ENCODE results near the gene RCVRN.

RCVRN gene

GRCh38 chr17:9905078-9905415 lies at the start of gene RCVRN:
RCVRN (minus strand) TSS chr17:9905271; CDS start chr17:9905180, 91 bp downstream.
- Mint-ChIP-seq H3K36me3 (ENCODE audit: low read depth) (no peaks in the 10 kb centered on the region), H3K27ac (no peak within 1 kb of the TSS)

GRCh38 chr17:9953492-9953891 lies 48.4 kb upstream of the RCVRN start:
- Mint-ChIP-seq H3K4me1 (ENCODE audit: low read depth) (no peaks in the 10 kb centered on the region), H3K27ac (no peak overlapping the region), H3K27me3 (no peaks in the 10 kb centered on the region), H3K36me3 (ENCODE audit: low read depth) (no peaks in the 10 kb centered on the region), H3K4me3 (no peak overlapping the region), H3K9me3 (no peaks in the 10 kb centered on the region)

More at GRCh38 chr17:9905078-9905415, at the start of gene RCVRN:
- Mint-ChIP-seq H3K9me3 (no peaks in the 10 kb centered on the region), H3K27me3 (peaks cover 5% of the 10 kb centered on the region), H3K4me1 (ENCODE audit: low read depth) (no peaks in the 10 kb centered on the region), H3K4me3 (no peak within 1 kb of the TSS)

GRCh38 chr17:9951803-9952202 lies 46.7 kb upstream of the RCVRN start:
- Mint-ChIP-seq H3K27ac (no peak overlapping the region), H3K4me1 (ENCODE audit: low read depth) (no peaks in the 10 kb centered on the region), H3K36me3 (ENCODE audit: low read depth) (no peaks in the 10 kb centered on the region), H3K4me3 (no peak overlapping the region), H3K27me3 (no peaks in the 10 kb centered on the region), H3K9me3 (no peaks in the 10 kb centered on the region)

GRCh38 chr17:9948928-9949327 lies 43.9 kb upstream of the RCVRN start:
- no peak overlapping the region for H3K27ac Mint-ChIP-seq

GRCh38 chr17:9944704-9945103 lies 39.6 kb upstream of the RCVRN start:
- no peaks in the 10 kb centered on the region for H3K36me3 Mint-ChIP-seq (ENCODE audit: low read depth)
- no peak overlapping the region for H3K27ac Mint-ChIP-seq
- H3K9me3 Mint-ChIP-seq, result no peaks in the 10 kb centered on the region
- H3K4me3 Mint-ChIP-seq, result no peak overlapping the region
- no peaks in the 10 kb centered on the region for H3K27me3 Mint-ChIP-seq
- no peaks in the 10 kb centered on the region for H3K4me1 Mint-ChIP-seq (ENCODE audit: low read depth)

More at GRCh38 chr17:9948928-9949327, 43.9 kb upstream of the RCVRN start:
- no peaks in the 10 kb centered on the region for H3K27me3 Mint-ChIP-seq
- H3K9me3 Mint-ChIP-seq, result no peaks in the 10 kb centered on the region
- H3K4me1 Mint-ChIP-seq (ENCODE audit: low read depth), result no peaks in the 10 kb centered on the region
- H3K36me3 Mint-ChIP-seq (ENCODE audit: low read depth), result no peaks in the 10 kb centered on the region
- H3K4me3 Mint-ChIP-seq, result no peak overlapping the region

GRCh38 chr17:9943343-9943742 lies 38.3 kb upstream of the RCVRN start:
- Mint-ChIP-seq H3K4me3 (no peak overlapping the region), H3K9me3 (no peaks in the 10 kb centered on the region), H3K27ac (no peak overlapping the region), H3K36me3 (ENCODE audit: low read depth) (no peaks in the 10 kb centered on the region), H3K27me3 (no peaks in the 10 kb centered on the region), H3K4me1 (ENCODE audit: low read depth) (no peaks in the 10 kb centered on the region)

- H3K36me3 Mint-ChIP-seq (ENCODE audit: low read depth), result no peaks in the 10 kb centered on the region
- H3K9me3 Mint-ChIP-seq, result no peaks in the 10 kb centered on the region
- no peaks in the 10 kb centered on the region for H3K27me3 Mint-ChIP-seq
- H3K4me3 Mint-ChIP-seq, result no peak overlapping the region
- no peaks in the 10 kb centered on the region for H3K4me1 Mint-ChIP-seq (ENCODE audit: low read depth)
- no peak overlapping the region for H3K27ac Mint-ChIP-seq
These were observed 37.8 kb upstream of the RCVRN start for GRCh38 chr17:9942885-9943284.

GRCh38 chr17:9941305-9941704 lies 36.2 kb upstream of the RCVRN start:
- H3K4me1 Mint-ChIP-seq (ENCODE audit: low read depth), result no peaks in the 10 kb centered on the region
- no peak overlapping the region for H3K4me3 Mint-ChIP-seq
- H3K27ac Mint-ChIP-seq, result no peak overlapping the region
- no peaks in the 10 kb centered on the region for H3K9me3 Mint-ChIP-seq
- no peaks in the 10 kb centered on the region for H3K27me3 Mint-ChIP-seq
- no peaks in the 10 kb centered on the region for H3K36me3 Mint-ChIP-seq (ENCODE audit: low read depth)

GRCh38 chr17:9940841-9941240 lies 35.8 kb upstream of the RCVRN start:
- Mint-ChIP-seq H3K27me3 (no peaks in the 10 kb centered on the region), H3K36me3 (ENCODE audit: low read depth) (no peaks in the 10 kb centered on the region), H3K4me1 (ENCODE audit: low read depth) (no peaks in the 10 kb centered on the region), H3K27ac (no peak overlapping the region), H3K9me3 (no peaks in the 10 kb centered on the region), H3K4me3 (no peak overlapping the region)

- Mint-ChIP-seq H3K27ac (no peak overlapping the region), H3K36me3 (ENCODE audit: low read depth) (no peaks in the 10 kb centered on the region), H3K27me3 (no peaks in the 10 kb centered on the region)
These were observed 33.7 kb upstream of the RCVRN start for GRCh38 chr17:9938764-9939163.

GRCh38 chr17:9937901-9938300 lies 32.8 kb upstream of the RCVRN start:
- Mint-ChIP-seq H3K36me3 (ENCODE audit: low read depth) (no peaks in the 10 kb centered on the region), H3K27ac (no peak overlapping the region), H3K9me3 (no peaks in the 10 kb centered on the region), H3K4me1 (ENCODE audit: low read depth) (no peaks in the 10 kb centered on the region), H3K4me3 (no peak overlapping the region), H3K27me3 (no peaks in the 10 kb centered on the region)

More at GRCh38 chr17:9938764-9939163, 33.7 kb upstream of the RCVRN start:
- Mint-ChIP-seq H3K4me3 (no peak overlapping the region), H3K4me1 (ENCODE audit: low read depth) (no peaks in the 10 kb centered on the region), H3K9me3 (no peaks in the 10 kb centered on the region)

- H3K4me3 Mint-ChIP-seq, result no peak overlapping the region
- no peaks in the 10 kb centered on the region for H3K27me3 Mint-ChIP-seq
- H3K36me3 Mint-ChIP-seq (ENCODE audit: low read depth), result no peaks in the 10 kb centered on the region
- H3K27ac Mint-ChIP-seq, result no peak overlapping the region
- H3K4me1 Mint-ChIP-seq (ENCODE audit: low read depth), result no peaks in the 10 kb centered on the region
- H3K9me3 Mint-ChIP-seq, result no peaks in the 10 kb centered on the region
These were observed 32.2 kb upstream of the RCVRN start for GRCh38 chr17:9937241-9937761.

GRCh38 chr17:9936095-9936494 lies 31.0 kb upstream of the RCVRN start:
- Mint-ChIP-seq H3K9me3 (no peaks in the 10 kb centered on the region), H3K36me3 (ENCODE audit: low read depth) (no peaks in the 10 kb centered on the region), H3K4me1 (ENCODE audit: low read depth) (no peaks in the 10 kb centered on the region), H3K4me3 (no peak overlapping the region), H3K27ac (no peak overlapping the region), H3K27me3 (no peaks in the 10 kb centered on the region)

GRCh38 chr17:9935408-9935807 lies 30.3 kb upstream of the RCVRN start:
- H3K27me3 Mint-ChIP-seq, result no peaks in the 10 kb centered on the region
- H3K36me3 Mint-ChIP-seq (ENCODE audit: low read depth), result no peaks in the 10 kb centered on the region
- no peak overlapping the region for H3K4me3 Mint-ChIP-seq
- no peaks in the 10 kb centered on the region for H3K9me3 Mint-ChIP-seq
- H3K27ac Mint-ChIP-seq, result no peak overlapping the region
- no peaks in the 10 kb centered on the region for H3K4me1 Mint-ChIP-seq (ENCODE audit: low read depth)

- H3K27me3 Mint-ChIP-seq, result no peaks in the 10 kb centered on the region
- no peaks in the 10 kb centered on the region for H3K4me1 Mint-ChIP-seq (ENCODE audit: low read depth)
These were observed 29.3 kb upstream of the RCVRN start for GRCh38 chr17:9934331-9934730.

GRCh38 chr17:9932491-9932890 lies 27.4 kb upstream of the RCVRN start:
- Mint-ChIP-seq H3K27me3 (no peaks in the 10 kb centered on the region), H3K27ac (no peak overlapping the region), H3K4me1 (ENCODE audit: low read depth) (no peaks in the 10 kb centered on the region), H3K9me3 (no peaks in the 10 kb centered on the region), H3K36me3 (ENCODE audit: low read depth) (no peaks in the 10 kb centered on the region), H3K4me3 (no peak overlapping the region)

More at GRCh38 chr17:9934331-9934730, 29.3 kb upstream of the RCVRN start:
- Mint-ChIP-seq H3K4me3 (no peak overlapping the region), H3K27ac (no peak overlapping the region), H3K36me3 (ENCODE audit: low read depth) (no peaks in the 10 kb centered on the region), H3K9me3 (no peaks in the 10 kb centered on the region)
